Esophagus muscularis mucosa (tissue), 4 donors: ENCODE measurements around the gene COL5A1. TPM values are rescaled to one million over a fixed set of nuclear protein-coding genes. Genes with fewer than 3 reads are reported as not detected.

Source experiments
- DNase-seq: peaks from one replicate; pipeline ENCODE4 v3.0.0-alpha.2; 2017; ENCODE audit errors: extremely low spot score
- H3K27ac ChIP-seq, 4 donors: fragments of 200-600 bp; sonication (generic); replicated peaks in 1 of 4; 1 replicate in 3 of 4; 2 replicates in 1 of 4; pipeline ENCODE4 v1.5.1; 2016 to 2019; ENCODE audit warnings: mild to moderate bottlenecking in 1 of 4
- H3K27me3 ChIP-seq, 4 donors: fragments of 200-600 bp; sonication (generic); one replicate each; pipeline versions ENCODE4 v1.5.1 to v1.6.0; 2016 to 2019
- H3K36me3 ChIP-seq, 4 donors: fragments of 200-600 bp; sonication (generic); one replicate each; pipeline ENCODE4 v1.5.1; 2016 to 2019
- H3K4me1 ChIP-seq, 4 donors: fragments of 200-600 bp; sonication (generic); one replicate each; pipeline ENCODE4 v1.5.1; 2016 to 2019
- H3K4me3 ChIP-seq, 4 donors: fragments of 200-600 bp; sonication (generic); 1 replicate in 2 of 4; 2 replicates in 2 of 4; pipeline ENCODE4 v1.5.1; 2016 to 2019; ENCODE audit warnings: mild to moderate bottlenecking in 4 of 4, moderate library complexity in 1 of 4
- H3K9me3 ChIP-seq, 4 donors: fragments of 200-600 bp; sonication (generic); 1 replicate in 3 of 4; 2 replicates in 1 of 4; pipeline ENCODE4 v1.5.1; 2016 to 2019
- EP300 ChIP-seq: sonication (generic); formaldehyde crosslinking; IDR thresholded peaks from one replicate; pipeline ENCODE4 v1.6.1; 2017; ENCODE audit warnings: antibody characterized with exemption
- POLR2A ChIP-seq: fragments of 450-650 bp; IDR thresholded peaks from one replicate; pipeline ENCODE4 v1.6.1; 2017; ENCODE audit warnings: antibody characterized with exemption, moderate library complexity, mild to moderate bottlenecking, low read depth
- POLR2AphosphoS5 ChIP-seq, 2 donors: sonication (generic); formaldehyde crosslinking; IDR thresholded peaks; one replicate each; pipeline ENCODE4 v1.6.1; 2017; ENCODE audit warnings: antibody characterized with exemption in 2 of 2
- WGBS: methylation state at CpG from one replicate; pipeline ENCODE4 v1.1.5; 2018; 5-methylcytosine and 5-hydroxymethylcytosine counted together
- intact Hi-C: fragments of 100-400 bp; cut with DNase I; formaldehyde crosslinking; loops from one replicate; pipeline ENCODE4 v1.15.1; 2023
- total RNA-seq, 4 donors: library from RNA; depleted of rRNA; stranded (reverse); fragments of >200 nt; gene quantifications; one replicate each; pipeline versions ENCODE4 v1.1.0 to v1.2.1, GENCODE V29; 2016
- TF ChIP-seq, protein P1 (sequence below), 3 experiments: fragments of 200-600 bp in 2 of 3; fragments of 450-650 bp in 1 of 3; sonication (generic) in 2 of 3; IDR thresholded peaks; one replicate each; pipeline ENCODE4 v1.5.1; 2017 to 2019; ENCODE audit warnings: antibody characterized with exemption in 3 of 3, mild to moderate bottlenecking in 2 of 3, moderate library complexity in 1 of 3

COL5A1 gene
- total RNA-seq, 4 donors from 2014 or later: 36.0 to 89.5 (median 56.4) TPM

DNA sequence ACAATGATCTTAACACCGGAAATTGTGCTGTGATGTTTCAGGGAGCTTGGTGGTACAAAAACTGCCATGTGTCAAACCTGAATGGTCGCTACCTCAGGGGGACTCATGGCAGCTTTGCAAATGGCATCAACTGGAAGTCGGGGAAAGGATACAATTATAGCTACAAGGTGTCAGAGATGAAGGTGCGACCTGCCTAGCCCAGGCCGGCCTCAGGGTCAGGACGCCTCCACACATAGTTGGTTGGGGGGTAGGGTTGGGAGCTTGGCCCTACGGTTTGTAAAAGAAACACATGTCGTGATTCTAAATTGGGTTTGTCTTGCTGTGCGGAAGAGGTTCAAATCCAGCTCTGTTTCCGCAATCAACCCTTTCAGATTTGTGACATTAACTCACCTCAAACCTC lies 245.6 kb downstream of the COL5A1 start:
- DNase-seq: no peak
- Histone ChIP-seq H3K4me1 (peaks cover 0 to 5% (median 0%) of the 10 kb centered on the region in 4 donors), H3K9me3 (no peaks in the 10 kb centered on the region), H3K4me3 (no peak overlapping the region), H3K27me3 (peaks cover 0 to 37% (median 0%) of the 10 kb centered on the region in 4 donors), H3K36me3 (no peaks in the 10 kb centered on the region), H3K27ac (no peak overlapping the region)
- intact Hi-C loops: no loop called here
- 88% methylated on average over 10 of the region's 10 CpGs for WGBS
- TF ChIP-seq, protein P1, sequence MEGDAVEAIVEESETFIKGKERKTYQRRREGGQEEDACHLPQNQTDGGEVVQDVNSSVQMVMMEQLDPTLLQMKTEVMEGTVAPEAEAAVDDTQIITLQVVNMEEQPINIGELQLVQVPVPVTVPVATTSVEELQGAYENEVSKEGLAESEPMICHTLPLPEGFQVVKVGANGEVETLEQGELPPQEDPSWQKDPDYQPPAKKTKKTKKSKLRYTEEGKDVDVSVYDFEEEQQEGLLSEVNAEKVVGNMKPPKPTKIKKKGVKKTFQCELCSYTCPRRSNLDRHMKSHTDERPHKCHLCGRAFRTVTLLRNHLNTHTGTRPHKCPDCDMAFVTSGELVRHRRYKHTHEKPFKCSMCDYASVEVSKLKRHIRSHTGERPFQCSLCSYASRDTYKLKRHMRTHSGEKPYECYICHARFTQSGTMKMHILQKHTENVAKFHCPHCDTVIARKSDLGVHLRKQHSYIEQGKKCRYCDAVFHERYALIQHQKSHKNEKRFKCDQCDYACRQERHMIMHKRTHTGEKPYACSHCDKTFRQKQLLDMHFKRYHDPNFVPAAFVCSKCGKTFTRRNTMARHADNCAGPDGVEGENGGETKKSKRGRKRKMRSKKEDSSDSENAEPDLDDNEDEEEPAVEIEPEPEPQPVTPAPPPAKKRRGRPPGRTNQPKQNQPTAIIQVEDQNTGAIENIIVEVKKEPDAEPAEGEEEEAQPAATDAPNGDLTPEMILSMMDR (IDR thresholded peaks at IDR 0.05): no peak
- TF ChIP-seq POLR2A (no peak), POLR2AphosphoS5 (IDR thresholded peaks at IDR 0.05) (no peak), EP300 (no peak)

DNA sequence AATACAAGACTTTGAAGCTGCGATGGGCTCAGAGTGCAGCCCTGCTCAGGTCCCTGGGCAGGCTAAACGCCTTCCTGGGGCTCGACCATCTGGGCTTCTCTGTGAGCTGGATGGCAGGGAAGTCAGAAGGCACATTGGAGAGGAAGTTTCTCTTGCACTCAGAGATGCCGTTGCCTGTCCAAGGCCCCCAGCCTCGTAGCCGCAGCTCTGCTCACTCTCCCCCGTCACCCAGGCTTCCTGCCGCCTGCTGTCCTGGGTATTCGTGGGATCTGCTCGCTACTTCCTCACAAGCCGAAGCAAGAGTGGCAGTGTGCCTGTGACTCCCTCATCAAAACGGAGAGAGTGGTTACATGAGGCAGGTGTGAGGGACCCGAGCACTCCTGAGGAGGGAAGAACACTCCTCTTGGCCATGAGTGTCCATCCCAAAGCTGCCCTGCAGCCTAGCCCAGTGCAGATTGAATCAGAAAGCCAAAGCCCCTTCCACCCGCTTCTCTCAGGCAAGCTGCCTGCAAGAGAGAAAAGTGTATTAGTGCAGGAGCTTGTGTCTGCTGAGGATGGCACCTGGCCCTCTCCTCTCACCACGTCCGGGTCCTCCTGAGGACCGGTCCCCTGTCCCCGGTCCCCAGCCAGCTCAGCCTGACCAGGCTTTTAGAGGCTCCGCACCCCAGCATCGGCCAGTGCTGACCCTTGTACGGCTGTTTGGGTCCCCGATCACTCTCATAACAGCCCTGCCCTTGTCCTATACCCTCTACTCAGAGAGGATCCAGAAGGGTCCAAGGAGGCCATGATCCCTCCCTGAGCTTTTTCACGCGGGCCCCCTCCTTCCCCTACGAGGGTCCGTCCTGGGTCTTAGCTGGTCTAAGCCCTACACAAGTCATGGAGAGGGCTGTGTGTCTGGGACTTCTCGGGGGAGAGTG lies 246.3 kb downstream of the COL5A1 start:
- TF ChIP-seq, protein P1 (IDR thresholded peaks at IDR 0.05): no peak
- TF ChIP-seq POLR2A: no peak
- no peak for TF ChIP-seq EP300
- TF ChIP-seq POLR2AphosphoS5 (IDR thresholded peaks at IDR 0.05): no peak
- Histone ChIP-seq H3K27me3 (peaks cover 0 to 36% (median 0%) of the 10 kb centered on the region in 4 donors), H3K36me3 (no peaks in the 10 kb centered on the region), H3K27ac (no peak overlapping the region), H3K4me3 (no peak overlapping the region), H3K9me3 (no peaks in the 10 kb centered on the region), H3K4me1 (peaks cover 0 to 5% (median 0%) of the 10 kb centered on the region in 4 donors)
- intact Hi-C loops: no loop called here
- WGBS: 90% methylated on average over 24 of the region's 27 CpGs
- DNase-seq: peak; percentile 85

GRCh38 chr9:134888603-134889190 lies 247.1 kb downstream of the COL5A1 start:
- TF ChIP-seq, protein P1 (IDR thresholded peaks at IDR 0.05): no peak
- no peak for TF ChIP-seq POLR2A
- TF ChIP-seq EP300: no peak
- Histone ChIP-seq H3K27ac (no peak overlapping the region), H3K4me1 (peaks cover 0 to 5% (median 0%) of the 10 kb centered on the region in 4 donors), H3K36me3 (no peaks in the 10 kb centered on the region), H3K27me3 (peaks cover 0 to 29% (median 0%) of the 10 kb centered on the region in 4 donors), H3K9me3 (no peaks in the 10 kb centered on the region), H3K4me3 (no peak overlapping the region)
- DNase-seq: peak; percentile 75
- WGBS: 83% methylated on average over 9 of the region's 14 CpGs
- intact Hi-C loops: no loop called here

- Histone ChIP-seq H3K27me3 (peaks cover 0 to 26% (median 0%) of the 10 kb centered on the region in 4 donors), H3K27ac (no peak overlapping the region), H3K4me3 (no peak overlapping the region), H3K9me3 (peaks cover 0 to 2% (median 0%) of the 10 kb centered on the region in 4 donors), H3K4me1 (peaks cover 0 to 6% (median 3%) of the 10 kb centered on the region in 4 donors), H3K36me3 (no peaks in the 10 kb centered on the region)
- intact Hi-C loops: no loop called here
- peak; percentile 74 for DNase-seq
- 94% methylated on average over 9 of the region's 10 CpGs for WGBS
- TF ChIP-seq EP300 (no peak), POLR2A (no peak), POLR2AphosphoS5 (IDR thresholded peaks at IDR 0.05) (no peak)
- TF ChIP-seq, protein P1 (IDR thresholded peaks at IDR 0.05): no peak
Observed at GRCh38 chr9:134889386-134890154, 248.0 kb downstream of the COL5A1 start.
